Peyer's patch (tissue), 4 donors: ENCODE data around the gene MARS1. TPM values are rescaled to one million over a fixed set of nuclear protein-coding genes. Genes with fewer than 3 reads are reported as not detected.

Source experiments
- DNase-seq, 3 donors: peaks; one replicate each; pipeline ENCODE4 v3.0.0-alpha.2; 2017 to 2019
- H3K27ac ChIP-seq, 4 donors: fragments of 200-600 bp; sonication (generic); one replicate each; pipeline ENCODE4 v1.5.1; 2016 to 2019
- H3K27me3 ChIP-seq, 2 donors: fragments of 200-600 bp; sonication (generic); one replicate each; pipeline ENCODE4 v1.5.1; 2019
- H3K36me3 ChIP-seq, 3 donors: fragments of 200-600 bp; sonication (generic); one replicate each; pipeline ENCODE4 v1.5.1; 2016 to 2019
- H3K4me1 ChIP-seq, 4 donors: fragments of 200-600 bp; sonication (generic); one replicate each; pipeline ENCODE4 v1.5.1; 2016 to 2019
- H3K4me3 ChIP-seq, 4 donors: fragments of 200-600 bp; sonication (generic); 1 replicate in 3 of 4; 2 replicates in 1 of 4; pipeline ENCODE4 v1.5.1; 2016 to 2019; ENCODE audit warnings: mild to moderate bottlenecking in 1 of 4
- H3K9me3 ChIP-seq, 4 donors: fragments of 200-600 bp; sonication (generic); one replicate each; pipeline ENCODE4 v1.5.1; 2016 to 2019; ENCODE audit warnings: mild to moderate bottlenecking in 1 of 4
- CTCF ChIP-seq, 6 experiments: fragments of 450-650 bp in 4 of 6; fragments of 200-600 bp in 2 of 6; sonication (generic) in 1 of 6; IDR thresholded peaks; one replicate each; pipeline ENCODE4 v1.5.1; 2017 to 2019; ENCODE audit warnings: antibody characterized with exemption in 6 of 6, mild to moderate bottlenecking in 3 of 6, moderate library complexity in 1 of 6
- POLR2A ChIP-seq, 2 donors: fragments of 450-650 bp; IDR thresholded peaks; one replicate each; pipeline ENCODE4 v1.5.1; 2017; ENCODE audit warnings: antibody characterized with exemption in 2 of 2, mild to moderate bottlenecking in 2 of 2, moderate library complexity in 2 of 2
- total RNA-seq, 4 donors: library from RNA; depleted of rRNA; stranded (reverse); fragments of >200 nt; gene quantifications; one replicate each; pipeline ENCODE4 v1.1.0, GENCODE V29; 2016

The MARS1 gene
- total RNA-seq, 4 donors from 2014 or later, result 40.6 to 97.4 (median 63.5) TPM

- H3K27me3 ChIP-seq, result no peaks in the 10 kb centered on the region
- H3K36me3 ChIP-seq, result no peaks in the 10 kb centered on the region
- H3K4me3 ChIP-seq, result peak overlapping the region in 2 of 4 donors; percentile 64 to 70
- no peak for DNase-seq
- no peaks in the 10 kb centered on the region for H3K9me3 ChIP-seq
- H3K4me1 ChIP-seq, result peaks cover 8 to 30% (median 15%) of the 10 kb centered on the region in 4 donors
- TF ChIP-seq CTCF (IDR thresholded peaks at IDR 0.05), result no peak
- TF ChIP-seq POLR2A (IDR thresholded peaks at IDR 0.05), result no peak
- H3K27ac ChIP-seq, result peak overlapping the region in 2 of 4 donors; percentile 83 to 89
These were observed 25.0 kb upstream of the MARS1 start for GRCh38 chr12:57462912-57463253.

- no peaks in the 10 kb centered on the region for H3K9me3 ChIP-seq
- H3K36me3 ChIP-seq, result no peaks in the 10 kb centered on the region
- no peak for DNase-seq
- H3K4me1 ChIP-seq, result peaks cover 8 to 30% (median 15%) of the 10 kb centered on the region in 4 donors
- no peak overlapping the region for H3K4me3 ChIP-seq
- no peak overlapping the region for H3K27ac ChIP-seq
- no peaks in the 10 kb centered on the region for H3K27me3 ChIP-seq
- TF ChIP-seq CTCF (IDR thresholded peaks at IDR 0.05), result no peak
- no peak for TF ChIP-seq POLR2A (IDR thresholded peaks at IDR 0.05)
These were observed 23.3 kb upstream of the MARS1 start for GRCh38 chr12:57464569-57464968.

- Histone ChIP-seq H3K27me3 (no peaks in the 10 kb centered on the region), H3K4me1 (peaks cover 8 to 26% (median 15%) of the 10 kb centered on the region in 4 donors), H3K36me3 (no peaks in the 10 kb centered on the region), H3K9me3 (no peaks in the 10 kb centered on the region), H3K27ac (no peak overlapping the region), H3K4me3 (no peak overlapping the region)
- TF ChIP-seq CTCF (IDR thresholded peaks at IDR 0.05) (no peak), POLR2A (IDR thresholded peaks at IDR 0.05) (no peak)
- no peak for DNase-seq
These were observed 22.7 kb upstream of the MARS1 start for GRCh38 chr12:57465030-57465746.

GRCh38 chr12:57465747-57466505, 21.9 kb upstream of the MARS1 start:
- H3K9me3 ChIP-seq, result no peaks in the 10 kb centered on the region
- no peak overlapping the region for H3K4me3 ChIP-seq
- TF ChIP-seq CTCF (IDR thresholded peaks at IDR 0.05) (no peak), POLR2A (IDR thresholded peaks at IDR 0.05) (no peak)
- no peak for DNase-seq
- H3K27ac ChIP-seq, result no peak overlapping the region
- H3K27me3 ChIP-seq, result no peaks in the 10 kb centered on the region
- H3K4me1 ChIP-seq, result peaks cover 3 to 25% (median 9%) of the 10 kb centered on the region in 4 donors
- H3K36me3 ChIP-seq, result no peaks in the 10 kb centered on the region

- DNase-seq, result no peak
- Histone ChIP-seq H3K36me3 (peaks cover 0 to 4% (median 0%) of the 10 kb centered on the region in 3 donors), H3K9me3 (no peaks in the 10 kb centered on the region), H3K4me3 (no peak overlapping the region), H3K27ac (no peak overlapping the region), H3K4me1 (peaks cover 0 to 23% (median 2%) of the 10 kb centered on the region in 4 donors), H3K27me3 (no peaks in the 10 kb centered on the region)
- TF ChIP-seq POLR2A (IDR thresholded peaks at IDR 0.05) (no peak), CTCF (IDR thresholded peaks at IDR 0.05) (no peak)
These were observed 20.5 kb upstream of the MARS1 start for GRCh38 chr12:57467212-57467874.
